GM19452 (cell line): Measurements from ENCODE around the gene SLC66A2.

Source experiments
- ATAC-seq: cut with Tn5 transposase; IDR thresholded peaks from one replicate; pipeline ENCODE4 v1.9.1; 2021; ENCODE audit not compliant: unreplicated experiment

The SLC66A2 gene

DNA sequence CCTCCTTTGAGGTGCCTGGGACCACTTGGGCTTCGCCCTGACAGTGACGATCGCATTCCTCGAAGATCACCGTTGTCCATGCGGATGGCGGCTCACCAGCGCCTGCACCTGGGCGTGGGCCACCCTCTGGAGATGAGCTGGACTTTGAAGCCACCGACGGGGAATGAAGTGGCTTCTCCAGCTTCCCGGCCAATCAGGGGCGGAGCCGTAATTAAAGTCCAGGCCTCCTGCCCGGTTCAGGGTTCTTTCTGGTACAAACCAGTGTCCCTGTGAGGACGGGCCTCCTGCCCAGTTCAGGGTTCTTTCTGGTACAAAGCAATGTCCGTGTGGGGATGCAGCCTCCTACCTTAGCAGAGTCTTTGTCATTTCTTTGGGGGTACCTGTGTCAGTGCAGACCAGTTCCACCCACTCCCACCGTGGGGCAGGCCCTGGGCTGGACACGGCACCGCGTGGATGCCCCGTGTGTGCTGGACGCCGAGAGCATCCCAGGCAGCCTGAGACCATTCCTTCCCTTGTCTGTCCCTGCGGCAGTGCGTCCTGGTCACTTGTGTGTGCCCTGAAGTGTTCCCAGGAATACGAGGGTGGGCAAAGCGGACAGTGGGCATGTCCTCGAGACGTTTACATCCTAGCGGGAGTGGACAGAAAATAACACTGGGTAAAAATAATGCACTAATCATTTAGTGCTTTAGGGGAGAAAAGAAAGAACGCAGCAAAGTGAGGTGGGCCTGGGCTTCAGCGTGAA, 98.7 kb downstream of the SLC66A2 start:
- no peak for ATAC-seq
